Posterior vena cava (tissue), 2 donors: ENCODE data around the gene TRABD2A. TPM values are rescaled to one million over a fixed set of nuclear protein-coding genes. Genes with fewer than 3 reads are reported as not detected.

Experiments
- DNase-seq: peaks from one replicate; pipeline ENCODE4 v3.0.0-alpha.2; 2020; ENCODE audit warnings: low spot score
- intact Hi-C, 2 donors: fragments of 100-400 bp; cut with DNase I; formaldehyde crosslinking; loops; one replicate each; pipeline versions ENCODE4 v1.14.1 to v1.14.2; 2022 to 2023
- total RNA-seq, 2 donors: library from RNA; stranded (reverse); fragmentation: NEBNext Ultra II Directional; extraction: Animal tissue kit (Norgen Biotek cat#: 25700); gene quantifications; one replicate each; pipeline ENCODE4 v1.2.1, GENCODE V29; 2021
- donor health status: DM: yes; HTN: yes; CAD: no.
- donor health status: DM: yes; HTN: yes; CAD: no.

TRABD2A gene
- total RNA-seq, 2 donors from 2014 or later = 1.0 to 2.6 TPM

DNA sequence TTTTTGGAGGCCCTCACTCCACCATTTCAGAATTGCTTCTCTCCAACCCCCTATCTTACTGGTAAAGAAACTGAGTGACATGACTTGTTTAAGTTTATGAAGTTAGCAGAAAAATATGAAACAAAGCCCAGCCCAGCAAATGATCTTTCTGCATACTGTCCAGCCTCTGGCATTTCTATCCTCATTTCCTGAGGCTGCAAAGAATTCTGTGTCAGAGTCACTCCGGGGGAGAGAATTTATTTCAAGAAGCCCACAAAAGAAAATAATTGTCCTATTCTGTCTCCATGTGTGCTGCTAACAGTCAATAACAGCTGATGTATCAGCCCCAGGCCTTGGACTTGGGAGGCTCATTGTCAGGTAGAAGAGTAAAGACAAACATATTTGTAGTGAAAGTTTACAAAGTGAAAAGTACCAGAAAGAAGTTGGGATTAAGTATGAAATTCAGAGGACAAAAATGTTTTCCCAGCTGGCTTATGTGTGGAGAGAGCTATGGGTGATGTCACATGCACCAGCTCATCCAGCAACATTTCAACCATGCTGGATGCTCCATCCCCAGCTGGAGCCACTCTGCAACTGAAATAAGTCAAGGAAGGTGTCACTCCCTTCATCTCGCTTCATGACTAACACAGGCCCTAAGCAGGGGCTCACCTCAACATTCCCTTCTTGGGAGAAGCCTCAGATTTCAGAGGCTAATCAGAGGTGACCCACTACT lies 42.3 kb downstream of the TRABD2A start:
- intact Hi-C loops = no loop called here
- DNase-seq = no peak

DNA sequence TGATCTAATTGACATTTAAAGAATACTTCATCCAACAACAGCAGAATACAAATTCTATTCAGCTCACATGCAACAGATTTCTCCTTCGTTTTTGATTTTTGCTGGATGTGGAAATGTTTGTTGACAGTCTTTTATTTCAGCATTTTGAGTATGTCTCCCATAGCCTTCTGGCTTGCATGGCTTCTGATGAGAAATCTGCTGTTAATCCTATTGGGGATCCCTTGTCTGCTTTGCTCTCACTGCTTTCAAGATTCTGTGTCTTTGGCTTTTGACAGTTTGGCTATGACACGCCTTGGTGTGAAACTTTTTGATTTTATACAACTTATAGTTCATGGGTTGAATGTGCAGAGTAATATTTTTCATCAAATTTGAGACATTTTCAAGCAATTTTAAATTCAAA lies 44.7 kb downstream of the TRABD2A start:
- intact Hi-C loops = no loop called here
- DNase-seq = no peak

DNA sequence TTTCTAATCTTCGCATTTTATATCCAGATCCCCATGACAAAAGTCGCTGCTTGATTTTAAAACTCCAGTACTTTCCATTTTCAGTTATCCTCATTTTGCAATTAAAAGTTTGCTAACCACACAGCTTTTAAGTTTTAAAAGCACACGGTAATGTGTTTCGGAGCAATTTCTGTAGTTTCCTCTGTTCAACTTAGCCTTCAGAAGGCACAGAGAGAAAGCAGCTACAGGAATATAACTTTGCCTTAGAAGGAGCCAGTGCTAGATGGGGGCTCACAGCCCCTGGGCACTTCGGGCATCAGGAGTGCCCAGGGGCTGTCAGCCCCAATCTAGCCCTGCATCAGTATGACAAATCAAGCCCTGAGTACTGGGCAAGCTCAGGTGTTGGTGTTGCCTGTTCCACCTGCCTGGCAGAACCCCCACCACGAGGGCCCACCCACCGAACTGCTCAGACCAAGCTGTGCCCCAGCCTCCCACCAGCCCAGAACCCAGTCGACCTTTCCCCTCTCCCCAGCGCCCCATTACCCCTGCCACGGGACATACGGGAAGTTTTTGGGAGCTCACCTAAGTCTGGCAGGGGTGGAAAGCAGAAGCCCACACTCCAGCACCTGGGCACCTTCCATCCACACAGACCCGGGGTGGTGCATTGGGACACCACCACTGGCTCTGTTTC lies 47.3 kb downstream of the TRABD2A start:
- DNase-seq = no peak
- intact Hi-C loops = no loop called here

DNA sequence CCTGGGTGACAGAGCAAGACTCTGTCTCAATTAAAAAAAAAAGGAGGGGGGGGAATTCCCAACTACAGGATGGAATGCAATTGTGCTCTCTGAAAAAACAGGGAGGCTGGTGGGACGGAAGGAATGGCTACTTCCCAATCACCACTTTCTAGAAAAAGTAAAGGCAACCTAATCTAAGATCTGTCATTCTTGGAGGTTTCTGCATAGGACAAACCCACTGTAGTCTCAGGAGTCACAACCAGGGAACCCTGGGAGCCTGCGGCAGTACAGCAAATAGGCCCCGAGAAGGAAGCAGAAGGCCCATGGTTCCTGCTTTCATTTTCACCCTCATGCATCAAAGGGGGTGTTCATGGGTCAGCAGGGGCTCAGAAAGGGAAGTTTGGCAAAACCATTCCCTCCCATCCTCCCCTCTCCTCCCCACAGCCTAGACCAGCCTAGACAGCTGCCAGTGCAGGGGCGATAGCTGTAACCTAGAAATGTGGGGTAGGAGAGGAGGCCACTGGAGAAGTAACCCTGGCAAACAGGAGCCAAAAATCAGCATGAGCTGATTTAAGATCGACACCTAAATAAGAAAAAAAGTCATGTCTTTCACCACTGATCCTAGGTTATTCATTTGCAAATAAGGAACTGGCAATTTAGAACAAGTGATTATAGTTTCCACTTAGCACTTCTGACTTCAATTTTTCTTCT lies 48.0 kb downstream of the TRABD2A start:
- no peak for DNase-seq
- intact Hi-C loops = no loop called here

DNA sequence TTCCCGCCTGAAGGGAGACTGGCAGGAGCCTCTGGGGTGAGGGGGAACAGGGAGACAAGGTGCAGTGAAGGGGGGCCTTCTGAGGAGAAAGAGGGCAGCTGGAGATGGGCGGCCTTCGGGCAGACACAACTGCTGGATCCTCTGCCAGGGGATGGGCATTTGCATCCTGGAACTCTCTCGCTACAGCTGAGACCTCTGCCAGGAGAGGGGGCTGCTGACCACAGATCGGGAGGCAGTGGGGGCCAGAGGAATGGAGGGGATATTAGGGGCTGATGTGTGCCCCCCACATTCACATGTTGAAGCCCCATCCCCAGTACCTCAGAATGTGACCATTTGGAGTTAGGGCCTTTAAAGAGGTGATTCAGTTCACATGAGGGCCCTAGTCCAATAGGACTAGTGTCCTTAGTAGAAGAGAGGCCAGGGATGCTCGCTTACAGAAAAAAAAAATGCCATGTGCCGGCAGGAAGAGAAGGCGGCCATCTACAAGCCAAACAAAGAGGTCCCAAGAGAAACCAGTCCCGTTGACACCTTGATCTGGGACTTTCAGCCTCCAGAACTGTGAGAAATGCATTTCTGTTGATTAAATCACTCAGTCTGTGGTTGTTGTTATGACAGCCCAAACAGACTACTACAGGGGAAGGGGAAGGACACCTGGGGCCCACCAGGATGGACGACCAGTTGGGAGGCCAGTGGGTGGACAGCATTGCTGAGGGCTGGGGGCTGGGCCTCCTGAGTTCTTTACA lies 50.0 kb downstream of the TRABD2A start:
- intact Hi-C loops = no loop called here
- DNase-seq = no peak

DNA sequence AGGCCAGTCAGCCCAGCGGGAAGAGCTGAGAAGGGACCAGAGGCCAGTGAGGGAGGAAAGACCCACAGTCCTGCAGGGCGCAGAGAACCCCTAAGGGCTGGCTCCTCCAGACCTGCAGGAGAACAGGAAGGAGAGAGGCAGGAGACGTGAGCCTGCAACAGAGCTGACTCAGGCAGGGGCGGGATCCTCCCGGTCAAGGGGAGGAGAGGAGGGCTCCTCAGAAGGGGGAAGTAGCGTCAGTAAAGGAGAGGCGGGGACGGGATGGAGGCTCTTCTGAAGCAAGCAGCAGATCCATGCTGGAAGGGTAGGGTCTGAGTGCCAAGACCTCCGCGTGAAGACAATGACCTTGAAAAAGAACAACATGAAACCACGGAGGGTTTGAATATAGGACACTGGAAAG lies 50.8 kb downstream of the TRABD2A start:
- peak; percentile 85 for DNase-seq

DNA sequence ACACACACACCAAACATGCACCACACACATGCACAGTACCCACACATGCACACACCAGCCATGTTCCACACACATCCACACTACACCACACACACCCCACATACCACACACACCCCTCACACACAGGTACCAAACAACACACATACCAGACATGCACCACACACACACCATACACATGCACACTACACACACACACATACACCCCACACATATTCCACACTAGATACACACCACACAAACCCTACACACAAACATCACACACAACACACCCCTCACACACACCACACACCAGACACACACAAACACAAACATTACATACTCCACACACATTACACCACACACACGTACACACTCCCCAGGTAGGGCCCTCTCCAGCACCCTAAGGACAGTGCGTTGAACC lies 51.2 kb downstream of the TRABD2A start:
- intact Hi-C loops = no loop called here
- no peak for DNase-seq

More for the DNA sequence above, 50.8 kb downstream of the TRABD2A start:
- intact Hi-C loops = no loop called here

DNA sequence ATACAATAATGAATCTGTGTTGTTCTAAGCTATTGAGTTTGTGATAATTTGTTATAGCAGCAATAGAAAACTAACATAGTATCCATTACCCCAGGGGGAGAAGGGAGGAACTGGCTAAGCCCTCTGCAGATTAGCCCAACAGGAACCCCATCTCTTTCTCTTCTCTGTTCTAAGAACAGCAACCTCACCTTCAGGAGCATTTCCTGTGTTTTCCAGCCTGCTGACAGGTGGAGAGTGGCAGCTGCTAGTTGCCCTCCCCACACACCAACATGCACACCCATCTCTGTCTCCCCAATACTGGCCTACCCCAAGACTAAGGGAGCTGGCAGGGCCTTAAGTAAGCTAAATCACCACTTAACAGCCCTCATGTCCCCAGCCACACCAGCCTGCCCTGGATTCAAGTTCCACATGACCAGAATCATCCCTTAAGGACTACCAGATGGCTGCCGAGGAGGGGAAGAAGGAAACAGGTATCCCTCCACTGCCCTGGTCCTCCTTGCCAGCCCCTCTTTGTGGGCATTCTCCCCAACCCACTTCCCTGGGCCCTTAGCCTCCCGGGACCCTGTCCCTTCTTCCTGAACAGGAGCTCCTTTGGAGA lies 52.8 kb downstream of the TRABD2A start:
- intact Hi-C loops = no loop called here
- DNase-seq = no peak

DNA sequence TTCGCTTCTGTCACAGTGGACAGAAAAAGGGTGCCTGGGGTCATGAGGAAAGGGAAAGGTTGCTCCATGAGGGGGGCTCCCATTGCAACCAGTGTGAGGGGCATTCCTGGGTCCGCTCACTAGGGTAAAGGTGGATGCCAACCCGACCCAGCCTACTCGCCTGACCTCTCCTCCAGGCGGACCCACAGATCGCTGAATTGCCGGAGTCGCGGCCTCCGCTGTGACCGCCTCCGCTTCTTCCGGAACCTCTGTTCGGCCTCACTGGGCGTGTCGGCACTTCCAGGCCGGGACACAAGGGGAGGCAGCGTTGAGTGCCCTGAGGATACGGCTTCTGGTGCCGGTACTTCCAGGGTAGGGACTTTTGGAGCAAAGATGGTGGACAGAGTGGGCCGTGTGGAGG lies 57.1 kb downstream of the TRABD2A start:
- DNase-seq = no peak
- intact Hi-C loops = no loop called here

DNA sequence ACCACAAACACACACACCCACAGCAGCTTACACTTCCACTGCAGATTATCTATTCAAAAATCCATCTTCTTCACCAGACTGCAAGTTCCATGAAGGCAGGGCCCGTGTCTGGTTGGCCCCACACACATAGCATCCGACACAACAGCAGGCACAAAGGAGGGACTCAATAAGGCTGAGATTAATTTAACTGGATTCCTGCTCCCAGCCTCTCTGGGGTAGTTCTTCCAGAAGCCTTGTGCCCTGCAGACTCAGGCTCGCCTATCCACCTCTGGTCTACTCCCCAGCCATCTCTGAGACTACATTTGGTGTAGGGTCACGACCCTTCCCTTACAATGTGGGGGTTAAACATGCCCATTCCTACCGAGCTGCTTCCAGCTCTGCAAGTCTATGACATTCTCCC lies 57.7 kb downstream of the TRABD2A start:
- no peak for DNase-seq
- intact Hi-C loops = no loop called here

DNA sequence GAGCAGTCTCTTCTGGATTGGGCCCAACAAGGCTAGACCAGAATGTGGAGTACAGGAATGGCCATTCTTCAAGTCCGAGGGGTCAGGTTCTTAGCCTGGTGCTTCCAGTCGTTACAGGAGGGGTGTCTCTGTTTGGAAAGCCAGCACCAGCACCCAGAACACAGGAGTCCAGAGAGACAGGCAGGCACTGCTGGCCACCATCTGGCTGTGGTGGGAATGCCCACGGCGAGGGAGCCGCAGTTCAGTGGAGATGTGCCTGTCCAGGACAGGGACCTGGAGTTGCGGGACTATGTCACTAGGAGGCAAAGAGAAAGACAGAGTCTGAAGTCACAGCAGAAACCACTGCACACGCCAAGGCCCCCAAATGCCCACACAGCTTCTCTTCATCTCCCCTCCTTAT lies 59.1 kb downstream of the TRABD2A start:
- intact Hi-C loops = no loop called here
- DNase-seq = no peak

DNA sequence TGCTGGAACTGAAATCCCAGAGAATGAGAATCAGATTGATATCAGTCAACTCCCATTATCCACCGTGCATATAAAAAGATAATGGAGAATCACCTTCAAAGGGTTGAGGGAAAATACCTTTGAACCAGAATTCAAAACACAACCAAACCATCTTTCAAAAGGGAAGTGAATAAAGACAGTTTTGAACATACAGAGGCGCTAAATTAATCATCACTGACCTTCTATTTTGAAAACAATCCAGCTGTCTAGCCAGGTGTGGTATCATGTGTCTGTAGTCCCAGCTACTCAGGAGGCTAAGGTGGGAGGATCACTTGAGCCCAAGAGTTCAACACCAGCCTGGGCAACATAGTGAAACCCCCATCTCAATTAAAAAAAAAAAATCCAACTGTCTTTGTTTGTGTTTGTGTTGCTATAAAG lies 63.6 kb downstream of the TRABD2A start:
- intact Hi-C loops = no loop called here
- DNase-seq = no peak

DNA sequence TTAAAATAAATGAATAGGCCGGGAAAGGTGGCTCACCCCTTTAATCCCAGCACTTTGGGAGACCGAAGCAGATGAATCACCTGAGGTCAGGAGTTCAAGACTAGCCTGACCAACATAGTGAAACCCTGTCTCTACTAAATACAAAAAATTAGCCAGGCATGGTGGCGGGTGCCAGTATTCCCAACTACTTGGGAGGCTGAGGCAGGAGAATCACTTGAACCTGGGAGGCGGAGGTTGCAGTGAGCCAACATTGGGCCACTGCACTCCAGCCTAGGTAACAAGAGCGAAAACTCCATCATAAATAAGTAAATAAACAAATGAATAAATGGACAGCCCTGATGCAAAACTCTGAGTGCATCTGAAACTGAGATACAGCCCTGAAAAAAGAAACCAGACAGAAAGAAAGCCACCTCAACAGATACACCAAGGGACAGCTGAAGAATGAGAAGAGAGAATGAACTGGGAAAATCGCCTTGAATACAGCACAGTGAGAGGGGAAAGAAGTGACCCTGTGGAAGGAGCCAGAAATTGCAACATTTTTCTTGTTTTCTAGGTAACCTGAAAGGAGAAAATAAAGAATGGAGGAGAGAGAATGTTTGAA lies 64.4 kb downstream of the TRABD2A start:
- no peak for DNase-seq
- intact Hi-C loops = no loop called here

DNA sequence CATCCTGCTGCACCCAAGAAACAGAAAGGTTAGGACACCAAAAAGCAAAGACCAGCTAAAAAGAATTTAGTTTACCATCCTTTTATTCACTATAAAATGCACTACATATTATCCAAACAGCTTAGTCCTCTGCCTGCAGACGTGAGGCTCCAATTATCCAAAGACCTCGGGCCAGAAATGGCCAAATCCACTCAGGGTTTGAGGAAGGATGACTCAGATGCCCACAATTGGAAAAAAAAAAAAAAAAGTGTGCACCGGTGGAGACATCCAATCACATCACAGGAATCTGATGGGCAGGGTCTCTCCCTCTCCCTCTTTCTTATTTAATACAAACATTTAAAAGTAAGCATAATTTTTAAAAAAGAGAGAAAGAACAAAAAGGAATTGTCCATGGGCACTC lies 65.7 kb downstream of the TRABD2A start:
- intact Hi-C loops = no loop called here

DNA sequence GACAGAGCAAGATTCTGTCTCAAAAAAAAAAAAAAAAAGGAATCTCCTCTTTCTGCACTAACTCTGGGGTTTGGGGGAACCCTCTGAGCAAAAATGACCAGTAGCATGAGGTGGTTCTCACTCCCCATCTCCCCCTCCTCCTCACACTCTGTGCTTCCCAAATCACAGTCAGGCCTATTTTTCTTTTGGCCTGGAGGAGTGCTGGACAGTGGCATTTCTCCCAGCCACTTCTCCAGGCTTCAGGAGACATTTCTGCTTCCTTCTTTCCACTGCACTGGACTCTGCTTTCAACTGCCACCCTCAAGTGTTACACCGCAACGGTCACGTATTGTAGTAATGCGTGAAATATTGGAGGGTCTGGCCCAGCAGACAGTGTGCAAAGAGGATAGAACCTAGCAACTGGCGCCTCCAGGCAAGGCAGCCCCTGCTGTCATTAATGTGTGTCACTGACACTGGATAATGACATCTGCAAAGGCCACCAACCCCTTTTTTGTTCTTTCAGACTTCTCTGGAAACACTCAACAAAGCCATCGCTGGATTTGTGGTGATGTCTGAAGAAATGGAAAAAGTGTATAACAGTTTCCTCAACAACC lies 68.9 kb downstream of the TRABD2A start:
- no peak for DNase-seq
- intact Hi-C loops = no loop called here

More for the DNA sequence above, 65.7 kb downstream of the TRABD2A start:
- no peak for DNase-seq

DNA sequence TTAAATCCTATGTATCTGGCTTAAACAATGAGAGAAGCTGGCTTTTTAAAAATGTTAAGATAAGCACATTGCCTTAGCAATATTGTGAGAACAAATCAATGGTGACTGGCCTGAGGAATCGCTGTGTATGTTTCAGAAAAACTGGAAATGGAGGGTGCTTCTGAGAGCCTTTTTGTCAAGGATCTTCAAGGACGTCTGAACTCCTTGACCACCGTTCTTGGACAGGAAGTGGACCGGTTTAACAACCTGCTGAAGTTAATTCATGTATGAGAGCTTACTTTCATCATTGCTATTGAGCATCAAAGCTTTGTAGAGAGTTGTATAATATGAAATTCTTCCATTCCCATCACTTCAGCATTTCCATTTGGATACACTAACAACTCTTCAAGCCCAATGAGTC lies 72.6 kb downstream of the TRABD2A start:
- intact Hi-C loops = no loop called here
- no peak for DNase-seq

DNA sequence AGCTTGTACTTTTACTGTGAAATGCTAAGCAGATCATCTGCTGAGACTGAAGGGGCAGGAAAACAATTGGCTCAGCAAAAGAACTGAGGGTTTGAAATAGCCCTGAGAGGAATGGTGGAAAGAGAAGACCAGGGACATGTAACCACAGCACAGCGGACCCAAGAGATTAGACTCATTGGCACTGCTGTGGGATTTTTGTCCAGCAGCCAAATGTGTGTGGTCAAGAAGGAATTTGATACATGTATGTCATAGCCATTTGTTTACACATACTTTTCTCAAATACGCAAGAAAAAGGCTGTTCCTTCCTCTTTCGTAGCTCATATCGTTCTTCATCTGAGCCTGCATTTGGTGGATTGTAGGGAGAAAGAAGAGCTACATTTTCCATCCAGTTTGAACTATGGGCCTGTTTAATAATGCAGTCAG lies 73.8 kb downstream of the TRABD2A start:
- no peak for DNase-seq
- intact Hi-C loops = no loop called here

DNA sequence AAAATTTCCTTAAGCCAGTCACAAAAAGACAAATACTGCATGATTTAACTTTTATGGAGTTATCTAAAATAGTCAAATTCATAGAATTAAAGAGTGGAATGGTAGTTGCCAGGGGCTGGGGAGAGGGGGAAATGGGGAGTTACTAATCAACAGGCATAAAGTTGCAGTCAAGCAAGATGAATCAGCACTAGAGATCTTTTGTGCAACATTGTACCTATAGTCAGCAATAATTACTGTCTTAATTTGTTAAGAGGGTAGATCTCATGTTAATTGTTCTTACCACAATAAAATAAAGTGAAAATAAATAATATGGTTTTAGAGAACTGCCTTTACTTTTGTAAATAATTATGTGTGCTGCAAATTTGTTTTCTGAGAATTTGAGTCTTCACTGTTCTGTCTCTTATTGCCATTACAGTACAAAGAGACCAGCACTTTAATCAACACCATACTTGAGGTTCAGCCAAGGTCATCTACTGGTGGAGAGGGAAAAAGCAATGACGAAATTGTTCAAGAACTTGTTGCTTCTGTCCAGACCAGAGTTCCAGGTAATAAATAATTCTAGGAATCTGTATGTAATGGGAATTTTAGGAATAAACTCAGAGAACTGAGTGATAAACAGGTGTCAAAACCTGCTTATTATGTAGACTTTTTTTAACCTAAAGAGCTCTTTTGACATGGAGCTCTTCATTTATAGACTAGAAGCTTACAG lies 75.5 kb downstream of the TRABD2A start:
- intact Hi-C loops = no loop called here
- DNase-seq = no peak
